Measurements from ENCODE around the gene OPTN.

- TF ChIP-seq CTCF (IDR thresholded peaks at IDR 0.05) (no peak), POLR2A (IDR thresholded peaks at IDR 0.05) (no peak)
These were observed 58.4 kb downstream of the OPTN start for GRCh38 chr10:13158401-13158800.

All from stomach (tissue), 4 donors.